LNCaP clone FGC (cell line): ENCODE data around the gene PSMC4.

Experiments used
- DNase-seq: peaks from one replicate; pipeline ENCODE4 v3.0.0-alpha.2; 2011; ENCODE audit warnings: low read depth
- H3K4me3 ChIP-seq: 2 replicates; pipeline ENCODE4 v1.5.1; 2011; ENCODE audit warnings: mild to moderate bottlenecking, low read depth, low read length, control low read depth
- TF ChIP-seq, protein P1 (sequence below): IDR thresholded peaks from 2 replicates; pipeline ENCODE4 v1.5.1; 2012; ENCODE audit warnings: mild to moderate bottlenecking; ENCODE audit not compliant: control insufficient read depth, insufficient read depth; ENCODE audit errors: extremely low read depth

PSMC4 gene

DNA sequence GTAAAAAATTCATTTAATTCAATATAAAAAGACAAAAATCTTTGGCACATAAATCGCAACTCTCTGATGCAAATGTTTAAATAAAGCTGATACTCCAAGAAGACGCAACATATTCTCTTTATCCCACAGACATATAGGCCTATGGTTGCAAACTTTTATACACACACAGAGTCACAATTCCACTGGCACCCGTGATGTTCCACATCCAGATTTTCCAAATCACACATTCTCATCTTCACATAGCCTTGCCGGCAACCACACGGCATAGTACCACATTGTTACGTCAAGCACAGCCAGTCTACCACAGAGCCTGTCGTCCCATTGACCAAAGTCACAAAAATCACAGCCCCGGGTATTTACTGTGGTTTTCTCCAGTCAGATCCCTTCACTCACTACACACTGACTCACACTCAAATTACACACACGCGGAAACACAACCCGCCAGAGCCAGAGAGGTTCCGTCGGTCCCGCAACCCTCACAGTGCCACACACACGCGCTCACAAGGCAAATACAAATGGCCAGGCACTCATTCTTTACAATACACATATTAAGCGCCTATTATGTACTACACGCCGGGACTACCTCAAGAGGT, 25.3 kb downstream of the PSMC4 start:
- DNase-seq, result no peak
- TF ChIP-seq, protein P1, sequence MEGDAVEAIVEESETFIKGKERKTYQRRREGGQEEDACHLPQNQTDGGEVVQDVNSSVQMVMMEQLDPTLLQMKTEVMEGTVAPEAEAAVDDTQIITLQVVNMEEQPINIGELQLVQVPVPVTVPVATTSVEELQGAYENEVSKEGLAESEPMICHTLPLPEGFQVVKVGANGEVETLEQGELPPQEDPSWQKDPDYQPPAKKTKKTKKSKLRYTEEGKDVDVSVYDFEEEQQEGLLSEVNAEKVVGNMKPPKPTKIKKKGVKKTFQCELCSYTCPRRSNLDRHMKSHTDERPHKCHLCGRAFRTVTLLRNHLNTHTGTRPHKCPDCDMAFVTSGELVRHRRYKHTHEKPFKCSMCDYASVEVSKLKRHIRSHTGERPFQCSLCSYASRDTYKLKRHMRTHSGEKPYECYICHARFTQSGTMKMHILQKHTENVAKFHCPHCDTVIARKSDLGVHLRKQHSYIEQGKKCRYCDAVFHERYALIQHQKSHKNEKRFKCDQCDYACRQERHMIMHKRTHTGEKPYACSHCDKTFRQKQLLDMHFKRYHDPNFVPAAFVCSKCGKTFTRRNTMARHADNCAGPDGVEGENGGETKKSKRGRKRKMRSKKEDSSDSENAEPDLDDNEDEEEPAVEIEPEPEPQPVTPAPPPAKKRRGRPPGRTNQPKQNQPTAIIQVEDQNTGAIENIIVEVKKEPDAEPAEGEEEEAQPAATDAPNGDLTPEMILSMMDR, result no peak
- H3K4me3 ChIP-seq, result peak overlapping the region; percentile 61

DNA sequence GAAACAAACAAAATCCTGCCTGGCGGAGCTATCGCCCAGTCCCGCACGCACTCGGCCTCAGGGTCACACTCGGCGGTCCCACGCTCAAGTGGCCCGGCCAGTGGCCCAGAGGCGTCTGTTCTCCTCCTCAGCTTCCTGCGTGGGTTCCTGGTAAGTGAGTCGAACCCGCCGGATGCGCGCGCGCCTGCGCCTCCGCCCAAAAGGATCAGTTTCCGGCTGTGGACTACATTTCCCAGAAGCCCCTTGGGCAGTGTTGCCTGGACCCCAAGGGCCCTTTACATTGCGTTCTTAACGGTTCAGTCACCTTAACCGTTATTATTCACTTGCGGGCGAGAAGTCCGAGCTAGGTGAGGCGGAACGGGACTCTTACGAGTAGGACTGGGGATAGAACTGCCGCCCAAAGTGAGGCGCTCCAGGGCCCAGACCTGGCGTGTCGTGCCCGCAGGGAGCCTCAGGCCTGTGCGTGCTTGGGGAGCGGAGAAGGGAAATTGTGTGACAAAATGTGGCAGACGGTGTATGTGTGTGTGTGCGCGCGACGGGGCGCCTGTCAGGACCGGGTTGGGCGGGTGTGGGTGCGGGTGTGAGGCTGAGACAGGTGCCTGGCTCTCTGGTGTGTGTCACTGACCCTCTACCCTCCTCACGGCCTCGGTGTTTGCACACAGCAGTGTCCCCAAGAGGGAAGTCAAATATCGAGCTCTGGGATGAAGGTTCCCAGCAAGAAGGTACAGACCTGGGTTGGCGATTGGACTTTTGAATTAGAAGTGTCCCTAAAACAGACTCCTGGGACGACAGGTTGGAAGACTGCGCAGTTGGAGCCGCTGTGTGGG, 26.1 kb downstream of the PSMC4 start, which contains the start of gene ZNF546:
TSS of gene ZNF546 (plus strand) at position 250 of the 827 bp plus-strand sequence. CDS start 1,267 bp downstream, outside the sequence.
- DNase-seq, result peak; percentile 60
- H3K4me3 ChIP-seq, result peak within 1 kb of the TSS; percentile 61
- TF ChIP-seq, protein P1, result no peak

DNA sequence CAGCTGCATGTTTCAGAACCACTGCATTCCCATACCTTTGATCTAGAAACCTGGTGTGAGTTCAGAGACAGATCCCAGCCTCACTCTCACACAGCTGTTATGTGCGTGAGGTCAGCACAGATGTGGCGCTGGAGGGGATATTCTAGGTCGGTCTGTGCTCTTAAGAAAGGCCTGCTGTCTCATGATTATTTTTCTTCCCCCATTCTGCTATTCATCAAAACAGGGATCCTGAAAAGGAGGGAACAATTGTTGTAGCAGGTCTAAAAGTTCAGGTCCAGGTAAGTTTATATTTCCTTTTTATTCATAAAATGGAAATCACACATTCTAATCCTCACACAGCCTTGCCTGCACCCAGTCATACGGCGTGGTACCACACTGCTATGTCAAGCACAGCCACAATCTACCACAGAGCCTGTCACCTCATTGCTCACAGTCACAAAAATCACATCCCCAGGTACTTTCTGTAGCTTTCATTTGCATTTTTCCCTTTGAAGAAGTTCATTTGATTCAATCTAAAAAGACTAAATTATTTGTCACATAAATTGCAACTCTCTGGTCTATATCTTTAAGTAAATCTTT, 26.8 kb downstream of the PSMC4 start:
- TF ChIP-seq, protein P1, result no peak
- H3K4me3 ChIP-seq, result peak overlapping the region; percentile 61
- no peak for DNase-seq

DNA sequence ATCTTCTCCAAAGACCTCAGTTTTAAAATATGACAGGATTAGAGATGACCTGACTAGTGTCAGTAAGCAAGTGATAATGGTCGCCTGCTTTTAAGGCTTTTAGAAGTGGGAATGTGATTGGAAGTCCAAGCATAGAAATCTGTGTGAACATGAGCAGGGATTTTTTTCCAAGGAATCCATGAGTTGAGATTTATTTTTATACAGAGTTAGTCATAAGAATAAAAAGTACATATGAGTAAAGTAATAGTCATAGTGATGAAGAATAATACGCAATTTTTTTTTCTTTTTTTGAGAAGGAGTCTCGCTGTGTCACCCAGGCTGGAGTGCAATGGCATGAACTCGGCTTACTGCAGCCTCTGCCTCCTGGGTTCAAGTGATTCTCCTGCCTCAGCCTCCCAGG, 27.5 kb downstream of the PSMC4 start:
- H3K4me3 ChIP-seq, result no peak overlapping the region
- no peak for DNase-seq
- TF ChIP-seq, protein P1, result no peak

DNA sequence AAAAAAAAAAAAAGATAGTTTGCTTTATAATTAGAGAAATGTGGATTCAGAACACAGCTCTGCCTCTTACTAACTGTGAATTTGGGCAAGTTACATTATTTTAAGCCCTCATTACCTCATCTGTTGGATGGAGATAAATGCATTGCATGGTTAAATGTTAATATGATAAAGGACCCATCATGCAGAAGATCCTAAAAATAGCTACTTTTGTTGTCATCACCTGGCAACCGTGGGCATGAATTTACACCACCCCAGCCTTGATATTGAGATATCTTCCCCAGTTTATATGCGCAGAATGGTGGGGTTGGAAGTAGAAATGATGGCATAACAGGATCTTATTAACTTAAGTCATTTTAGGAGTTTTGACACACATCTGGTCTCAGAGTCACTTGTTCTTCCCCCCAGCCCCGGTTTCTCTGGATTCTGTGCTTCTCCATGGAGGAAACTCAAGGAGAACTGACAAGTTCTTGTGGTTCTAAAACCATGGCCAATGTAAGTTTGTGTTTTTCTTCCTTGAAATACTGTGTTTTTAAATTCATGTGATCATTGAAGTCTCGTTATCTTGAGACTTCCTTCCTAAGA, 34.8 kb downstream of the PSMC4 start:
- no peak for DNase-seq
- H3K4me3 ChIP-seq, result no peak overlapping the region
- TF ChIP-seq, protein P1, result no peak

DNA sequence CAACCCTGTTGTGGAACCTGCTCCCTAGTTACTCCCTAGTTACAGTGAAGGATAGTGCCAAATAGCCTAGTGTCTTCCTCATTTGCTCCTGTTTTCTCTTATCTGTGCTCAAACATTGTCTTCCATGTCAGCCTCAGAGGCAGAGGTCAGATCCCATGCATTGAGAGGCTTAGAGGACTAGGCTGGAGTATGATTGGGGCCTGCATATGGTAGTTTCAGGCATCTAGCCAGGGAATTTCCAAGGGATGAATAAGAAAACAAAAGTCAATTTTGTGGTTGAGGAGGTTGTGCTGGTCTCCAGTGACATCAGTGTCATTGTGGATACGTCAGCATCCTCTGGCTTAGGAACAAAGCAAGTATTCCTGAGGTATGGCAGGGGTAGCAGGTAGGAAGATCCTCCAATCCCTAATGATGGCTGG, 35.3 kb downstream of the PSMC4 start:
- H3K4me3 ChIP-seq, result no peak overlapping the region
- TF ChIP-seq, protein P1, result no peak
- no peak for DNase-seq
